Neural cell (in vitro differentiated cells): ENCODE data around the gene ANXA2. TPM values are rescaled to one million over a fixed set of nuclear protein-coding genes. Genes with fewer than 3 reads are reported as not detected.

Experiments used
- H2AFZ ChIP-seq: fragments of 200-600, 300-800 bp; sonication (generic), shearing (Covaris generic); 2 replicates; pipeline ENCODE4 v1.6.0; 2014; ENCODE audit warnings: low read depth, mild to moderate bottlenecking, antibody characterized with exemption, low read length, moderate library complexity
- H3F3A ChIP-seq: fragments of 200-600 bp; shearing (Covaris generic); 2 replicates; pipeline ENCODE4 v1.6.1; 2016; ENCODE audit warnings: mild to moderate bottlenecking, moderate library complexity, mixed read lengths, antibody characterized with exemption, low read length; ENCODE audit not compliant: insufficient read depth, poor library complexity, severe bottlenecking
- H3K27ac ChIP-seq: fragments of 200-600, 300-800 bp; sonication (generic), shearing (Covaris generic); 2 replicates; pipeline ENCODE4 v1.5.1; 2014; ENCODE audit warnings: mild to moderate bottlenecking, low read length, moderate library complexity
- H3K27me3 ChIP-seq: fragments of 300-800, 200-600 bp; sonication (generic), shearing (Covaris generic); 2 replicates; pipeline ENCODE4 v1.6.0; 2014; ENCODE audit warnings: mild to moderate bottlenecking, low read depth, low read length, moderate library complexity; ENCODE audit not compliant: insufficient read depth
- H3K36me3 ChIP-seq: fragments of 300-800, 200-600 bp; sonication (generic), shearing (Covaris generic); 2 replicates; pipeline ENCODE4 v1.5.1; 2014; ENCODE audit warnings: mild to moderate bottlenecking, antibody characterized with exemption, low read length, moderate library complexity; ENCODE audit not compliant: insufficient read depth
- H3K4me2 ChIP-seq: fragments of 300-800, 200-600 bp; sonication (generic), shearing (Covaris generic); 2 replicates; pipeline ENCODE4 v1.6.0; 2014; ENCODE audit warnings: mild to moderate bottlenecking, low read length
- H3K4me3 ChIP-seq: fragments of 300-800, 200-600 bp; sonication (generic), shearing (Covaris generic); 2 replicates; pipeline ENCODE4 v1.5.1; 2014; ENCODE audit warnings: mild to moderate bottlenecking, low read length, moderate library complexity
- H3K79me2 ChIP-seq: fragments of 200-600 bp; shearing (Covaris generic); replicated peaks from 2 replicates; pipeline ENCODE4 v1.6.0; 2014; ENCODE audit warnings: mild to moderate bottlenecking, low read length, moderate library complexity; ENCODE audit not compliant: insufficient read depth
- H3K9ac ChIP-seq: fragments of 300-800, 200-600 bp; sonication (generic), shearing (Covaris generic); 2 replicates; pipeline ENCODE4 v1.6.1; 2016; ENCODE audit warnings: mild to moderate bottlenecking, low read length, mixed read lengths
- H3K9me2 ChIP-seq: fragments of 200-600 bp; shearing (Covaris generic); 2 replicates; pipeline ENCODE4 v1.6.1; 2016; ENCODE audit warnings: mild to moderate bottlenecking, low read length, mixed read lengths; ENCODE audit not compliant: insufficient read depth
- H3K9me3 ChIP-seq: fragments of 200-600, 300-800 bp; sonication (generic), shearing (Covaris generic); 2 replicates; pipeline ENCODE4 v1.6.1; 2016; ENCODE audit warnings: mild to moderate bottlenecking, mixed run types, low read length, moderate library complexity, mixed read lengths
- H4K20me1 ChIP-seq: fragments of 200-600 bp; shearing (Covaris generic); 2 replicates; pipeline ENCODE4 v1.6.1; 2016; ENCODE audit warnings: mild to moderate bottlenecking, mixed run types; ENCODE audit not compliant: insufficient read depth
- EP300 ChIP-seq: fragments of 450-650 bp; conservative IDR thresholded peaks from 2 replicates; pipeline ENCODE4 v1.6.1; 2014; ENCODE audit warnings: antibody characterized with exemption, mild to moderate bottlenecking, moderate library complexity; ENCODE audit not compliant: poor library complexity, severe bottlenecking
- EZH2 ChIP-seq: fragments of 200-600, 300-800 bp; shearing (Covaris generic), sonication (generic); IDR thresholded peaks from 2 replicates; pipeline ENCODE4 v1.6.1; 2014; ENCODE audit warnings: antibody characterized with exemption, low read length, borderline replicate concordance, mild to moderate bottlenecking; ENCODE audit not compliant: insufficient read depth, poor library complexity, severe bottlenecking
- MXI1 ChIP-seq: fragments of 450-650 bp; conservative IDR thresholded peaks from 2 replicates; pipeline ENCODE4 v1.6.1; 2014; ENCODE audit warnings: antibody characterized with exemption, mild to moderate bottlenecking; ENCODE audit not compliant: poor library complexity, severe bottlenecking
- POLR2AphosphoS5 ChIP-seq: IDR thresholded peaks from 2 replicates; pipeline ENCODE4 v1.6.1; 2012
- RAD21 ChIP-seq: fragments of 450-650 bp; conservative IDR thresholded peaks from 2 replicates; pipeline ENCODE4 v1.6.1; 2014; ENCODE audit warnings: antibody characterized with exemption, mild to moderate bottlenecking, moderate library complexity
- REST ChIP-seq: IDR thresholded peaks from 2 replicates; pipeline ENCODE4 v1.6.1; 2012; ENCODE audit warnings: borderline replicate concordance
- SMC3 ChIP-seq: fragments of 450-650 bp; conservative IDR thresholded peaks from 2 replicates; pipeline ENCODE4 v1.6.1; 2014; ENCODE audit warnings: antibody characterized with exemption, mild to moderate bottlenecking, moderate library complexity; ENCODE audit not compliant: poor library complexity
- TAF1 ChIP-seq: IDR thresholded peaks from 2 replicates; pipeline ENCODE4 v1.6.1; 2012; ENCODE audit warnings: low read depth
- polyA plus RNA-seq: library from polyadenylated mRNA; depleted of rRNA; stranded (reverse); fragments of >200 nt; gene quantifications from 2 replicates; pipeline ENCODE4 v1.2.3, GENCODE V29; 2014
- TF ChIP-seq, protein P1 (sequence below): fragments of 450-650 bp; IDR thresholded peaks from 2 replicates; pipeline ENCODE4 v1.5.1; 2014; ENCODE audit warnings: antibody characterized with exemption, mild to moderate bottlenecking, moderate library complexity; ENCODE audit not compliant: poor library complexity, severe bottlenecking

Gene ANXA2
- polyA plus RNA-seq, 1 donor from 2014 or later: 6.2 TPM

GRCh38 chr15:60441331-60441730 lies 43.5 kb upstream of the ANXA2 start:
- Histone ChIP-seq H3K9me2 (no peaks in the 10 kb centered on the region), H3K36me3 (no peaks in the 10 kb centered on the region)
- TF ChIP-seq REST: no peak
- no peak for TF ChIP-seq POLR2AphosphoS5
- TF ChIP-seq MXI1: no peak
- TF ChIP-seq SMC3: no peak
- TF ChIP-seq EZH2: no peak
- TF ChIP-seq RAD21: no peak
- no peak for TF ChIP-seq TAF1
- TF ChIP-seq EP300: no peak
- TF ChIP-seq, protein P1, sequence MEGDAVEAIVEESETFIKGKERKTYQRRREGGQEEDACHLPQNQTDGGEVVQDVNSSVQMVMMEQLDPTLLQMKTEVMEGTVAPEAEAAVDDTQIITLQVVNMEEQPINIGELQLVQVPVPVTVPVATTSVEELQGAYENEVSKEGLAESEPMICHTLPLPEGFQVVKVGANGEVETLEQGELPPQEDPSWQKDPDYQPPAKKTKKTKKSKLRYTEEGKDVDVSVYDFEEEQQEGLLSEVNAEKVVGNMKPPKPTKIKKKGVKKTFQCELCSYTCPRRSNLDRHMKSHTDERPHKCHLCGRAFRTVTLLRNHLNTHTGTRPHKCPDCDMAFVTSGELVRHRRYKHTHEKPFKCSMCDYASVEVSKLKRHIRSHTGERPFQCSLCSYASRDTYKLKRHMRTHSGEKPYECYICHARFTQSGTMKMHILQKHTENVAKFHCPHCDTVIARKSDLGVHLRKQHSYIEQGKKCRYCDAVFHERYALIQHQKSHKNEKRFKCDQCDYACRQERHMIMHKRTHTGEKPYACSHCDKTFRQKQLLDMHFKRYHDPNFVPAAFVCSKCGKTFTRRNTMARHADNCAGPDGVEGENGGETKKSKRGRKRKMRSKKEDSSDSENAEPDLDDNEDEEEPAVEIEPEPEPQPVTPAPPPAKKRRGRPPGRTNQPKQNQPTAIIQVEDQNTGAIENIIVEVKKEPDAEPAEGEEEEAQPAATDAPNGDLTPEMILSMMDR: no peak

DNA sequence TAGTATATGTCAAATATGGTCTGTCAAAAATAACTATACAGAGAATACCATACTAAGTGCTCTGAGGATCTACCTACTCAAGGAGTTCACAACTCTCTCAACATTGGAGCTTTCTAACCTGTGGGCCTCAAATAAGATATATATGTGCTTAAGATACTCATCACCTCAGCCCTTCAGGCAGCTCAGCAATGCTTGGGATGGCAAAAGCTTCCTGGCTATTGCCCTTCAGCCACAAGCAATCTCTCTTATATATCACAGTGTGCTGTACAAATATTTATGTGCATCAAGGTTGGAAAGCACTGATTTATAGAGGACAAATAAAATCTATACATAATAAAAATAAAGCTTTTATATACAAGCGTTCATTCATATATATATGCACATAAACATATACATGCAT lies 40.9 kb upstream of the ANXA2 start:
- no peaks in the 10 kb centered on the region for H3K9me3 ChIP-seq
- H3K4me3 ChIP-seq: no peak overlapping the region
- no peaks in the 10 kb centered on the region for H3F3A ChIP-seq
- no peaks in the 10 kb centered on the region for H3K79me2 ChIP-seq
- no peaks in the 10 kb centered on the region for H3K9me2 ChIP-seq
- H3K27ac ChIP-seq: no peak overlapping the region
- TF ChIP-seq REST: no peak
- TF ChIP-seq POLR2AphosphoS5: no peak
- no peak for TF ChIP-seq EP300
- TF ChIP-seq MXI1: no peak
- TF ChIP-seq EZH2: no peak
- no peaks in the 10 kb centered on the region for H3K27me3 ChIP-seq
- no peak overlapping the region for H3K4me2 ChIP-seq
- no peaks in the 10 kb centered on the region for H4K20me1 ChIP-seq
- no peak overlapping the region for H2AFZ ChIP-seq
- no peak overlapping the region for H3K9ac ChIP-seq
- H3K36me3 ChIP-seq: no peaks in the 10 kb centered on the region

More at GRCh38 chr15:60441331-60441730, 43.5 kb upstream of the ANXA2 start:
- Histone ChIP-seq H2AFZ (no peak overlapping the region), H3F3A (no peaks in the 10 kb centered on the region), H3K9me3 (no peaks in the 10 kb centered on the region), H3K79me2 (no peaks in the 10 kb centered on the region), H4K20me1 (no peaks in the 10 kb centered on the region), H3K4me2 (no peak overlapping the region), H3K27ac (no peak overlapping the region), H3K4me3 (no peak overlapping the region), H3K9ac (no peak overlapping the region), H3K27me3 (no peaks in the 10 kb centered on the region)
